ENCODE data around the gene PAK4. TPM values are rescaled to one million over a fixed set of nuclear protein-coding genes. Genes with fewer than 3 reads are reported as not detected.
A peak's percentile ranks its signal among the peaks of the same experiment; 100 is the strongest.

The PAK4 gene
- total RNA-seq, 1 experiment from 2014 or later = 90.1 TPM

- intact Hi-C loops (cut with micrococcal nuclease) = no loop called here
- CTCF ChIA-PET = interaction anchor here (1.1 to 1.5 kb wide), 3 partner anchors 10 to 44 kb away, joined by 3 to 5 read pairs (median 4); no protein-coding TSS in a partner anchor
Measured at GRCh38 chr19:39078436-39079200, 47.0 kb upstream of the PAK4 start.

GRCh38 chr19:39080431-39080830, 45.2 kb upstream of the PAK4 start:
- Histone ChIP-seq H3K79me2 (ENCODE audit: insufficient read depth, low read length) (peaks cover 15% of the 10 kb centered on the region; the same call in 1 of the 2 replicates), H3K9me3 (ENCODE audit: control insufficient read depth in 1 of 2, insufficient read depth in 1 of 2, low read depth in 1 of 2, low read length in 2 of 2) (no peaks in the 10 kb centered on the region), H3K4me3 (replicated peaks in 1 of 2; ENCODE audit: low read depth in 1 of 2, low read length in 2 of 2) (no peak overlapping the region), H3K9me2 (ENCODE audit: insufficient read depth) (no peaks in the 10 kb centered on the region), H3K27ac (ENCODE audit: low read depth, low read length) (no peak overlapping the region; the same call in 1 of the 2 replicates), H2AFZ (ENCODE audit: low read depth, low read length, poor library complexity, severe bottlenecking) (no peak overlapping the region), H3K4me1 (ENCODE audit: control insufficient read depth in 1 of 2, insufficient read depth in 2 of 2, low read length in 2 of 2) (peaks cover 50 to 83% of the 10 kb centered on the region in 2 experiments), H3K9ac (ENCODE audit: low read length) (no peak overlapping the region), H4K20me1 (ENCODE audit: insufficient read depth) (no peaks in the 10 kb centered on the region), H3K27me3 (ENCODE audit: insufficient read depth, low read length) (no peaks in the 10 kb centered on the region), H3K4me2 (ENCODE audit: low read length) (peak overlapping the region; percentile 24), H3K36me3 (ENCODE audit: control insufficient read depth in 1 of 2, insufficient read depth in 2 of 2, low read length in 2 of 2) (no peaks in the 10 kb centered on the region)
- no peak for DNase-seq (ENCODE audit: low read depth, low spot score)
- intact Hi-C loops (cut with micrococcal nuclease) = no loop called here
- ChIA-PET RAD21 (ENCODE audit: low non-redundant PET in 1 of 2, low total read pairs in 2 of 2, uncharacterized antibody in 2 of 2, unreplicated experiment in 2 of 2) (no interaction called here), POLR2A (interaction anchor here (1.7 kb wide), 1 partner anchor 355 kb away, joined by 4 read pairs; the partner anchor contains the start of gene RPS16), CTCF (no interaction called here)
- TF ChIP-seq POLR2A (IDR thresholded peaks at IDR 0.05; ENCODE audit: borderline replicate concordance, extremely low read depth, insufficient read depth, insufficient read length) (no peak), TCF7L2 (IDR thresholded peaks at IDR 0.05; ENCODE audit: borderline replicate concordance, extremely low read depth, insufficient read depth, insufficient read length) (no peak), ZBTB33 (IDR thresholded peaks at IDR 0.05; ENCODE audit: extremely low read depth, insufficient replicate concordance, low read length) (no peak), SP1 (IDR thresholded peaks at IDR 0.05; ENCODE audit: low read depth) (no peak), RAD21 (IDR thresholded peaks at IDR 0.05; ENCODE audit: low read depth) (no peak)
- BruUV-seq (replicated peaks) = no TSS peak
- ATAC-seq = no peak

More at GRCh38 chr19:39078436-39079200, 47.0 kb upstream of the PAK4 start:
- no peaks in the 10 kb centered on the region for H3K9me2 ChIP-seq (ENCODE audit: insufficient read depth)
- no peaks in the 10 kb centered on the region for H3K36me3 ChIP-seq (ENCODE audit: control insufficient read depth in 1 of 2, insufficient read depth in 2 of 2, low read length in 2 of 2)
- peak overlapping the region; percentile 65 for H3K9ac ChIP-seq (ENCODE audit: low read length)
- TF ChIP-seq EZH2 (IDR thresholded peaks at IDR 0.05) (no peak), CEBPB (IDR thresholded peaks at IDR 0.05; ENCODE audit: low read depth) (peak; percentile 76), RAD21 (IDR thresholded peaks at IDR 0.05; ENCODE audit: low read depth) (0 out of 2 replicates have a peak, but pooled peaks have one; percentile 4), CBX3 (IDR thresholded peaks at IDR 0.05; ENCODE audit: low read depth) (peak; percentile 86), SRF (IDR thresholded peaks at IDR 0.05; ENCODE audit: low read depth) (peak; percentile 78), JUND (IDR thresholded peaks at IDR 0.05) (peak; percentile 85), FOSL1 (IDR thresholded peaks at IDR 0.05; ENCODE audit: low read depth) (peak; percentile 89), MAX (IDR thresholded peaks at IDR 0.05) (peak; percentile 38; the same call in 1 of the 2 replicates), POLR2A (IDR thresholded peaks at IDR 0.05; ENCODE audit: borderline replicate concordance, extremely low read depth, insufficient read depth, insufficient read length) (no peak), SIN3A (IDR thresholded peaks at IDR 0.05; ENCODE audit: low read depth) (peak; percentile 75), POLR2AphosphoS5 (IDR thresholded peaks at IDR 0.05; ENCODE audit: low read depth, low read length) (peak; percentile 54), EGR1 (IDR thresholded peaks at IDR 0.05; ENCODE audit: low read depth) (no peak; the same call in 1 of the 2 replicates), SP1 (IDR thresholded peaks at IDR 0.05; ENCODE audit: low read depth) (peak; percentile 87)
- peak overlapping the region; percentile 79 for H3K4me2 ChIP-seq (ENCODE audit: low read length)
- no peaks in the 10 kb centered on the region for H3K9me3 ChIP-seq (ENCODE audit: control insufficient read depth in 1 of 2, insufficient read depth in 1 of 2, low read depth in 1 of 2, low read length in 2 of 2)
- RAD21 ChIA-PET (ENCODE audit: low non-redundant PET in 1 of 2, low total read pairs in 2 of 2, uncharacterized antibody in 2 of 2, unreplicated experiment in 2 of 2) = interaction anchor here in 1 of 2 experiments (0.5 to 0.6 kb wide), 3 partner anchors 10 to 691 kb away, joined by 3 to 5 read pairs (median 3); partner anchors contain the start of gene GGN
- H3K4me1 ChIP-seq (ENCODE audit: control insufficient read depth in 1 of 2, insufficient read depth in 2 of 2, low read length in 2 of 2) = peaks cover 60 to 90% of the 10 kb centered on the region in 2 experiments
- TSS peak; percentile 28 for BruUV-seq (replicated peaks)
- peak overlapping the region; percentile 19 to 39; a peak in 3 of 4 replicates for H3K4me3 ChIP-seq (replicated peaks in 1 of 2; ENCODE audit: low read depth in 1 of 2, low read length in 2 of 2)
- no peak overlapping the region for H2AFZ ChIP-seq (ENCODE audit: low read depth, low read length, poor library complexity, severe bottlenecking)
- POLR2A ChIA-PET = interaction anchor here (0.6 to 1.9 kb wide), 8 partner anchors 10 to 556 kb away, joined by 3 to 7 read pairs (median 4); partner anchors contain the start of genes FBXO27 and RPS16
- no peaks in the 10 kb centered on the region for H4K20me1 ChIP-seq (ENCODE audit: insufficient read depth)
- no peaks in the 10 kb centered on the region for H3K27me3 ChIP-seq (ENCODE audit: insufficient read depth, low read length)
- H3K27ac ChIP-seq (ENCODE audit: low read depth, low read length) = peak overlapping the region; percentile 96
- DNase-seq (ENCODE audit: low read depth, low spot score) = peak; percentile 98
- peaks cover 15% of the 10 kb centered on the region; the same call in 1 of the 2 replicates for H3K79me2 ChIP-seq (ENCODE audit: insufficient read depth, low read length)
- ATAC-seq = peak; percentile 84
